ENCODE data around the gene LEMD2. TPM values are rescaled to one million over a fixed set of nuclear protein-coding genes. Genes with fewer than 3 reads are reported as not detected.

LEMD2 gene
- total and polyA plus RNA-seq, 11 donors, result 21.2 to 51.3 (median 25.9) TPM

DNA sequence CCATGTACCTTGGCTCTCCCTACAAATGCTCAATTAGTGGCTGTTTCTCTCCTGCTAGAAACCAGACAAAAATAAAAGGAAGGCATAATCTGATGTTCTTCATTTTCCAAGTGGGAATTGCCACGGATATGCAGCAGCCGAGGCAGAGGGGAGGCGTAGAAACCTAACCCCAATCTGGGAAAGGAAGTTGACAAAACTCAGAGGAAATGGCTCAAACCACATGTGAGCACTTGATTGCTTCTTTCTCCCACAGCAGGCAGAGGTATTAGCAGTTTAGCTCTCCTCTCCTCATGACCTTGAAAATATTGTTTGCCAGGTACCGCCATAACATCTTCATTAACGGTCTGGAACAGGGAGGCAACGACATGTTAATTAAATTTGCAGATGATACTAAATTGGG lies 18.7 kb upstream of the LEMD2 start:
- ATAC-seq (no peak), DNase-seq (peak in 1 of 5 donors; percentile 2)
- H3K4me3 ChIP-seq, result no peak overlapping the region
- H3K27ac ChIP-seq, result no peak overlapping the region
- no peaks in the 10 kb centered on the region for H3K36me3 ChIP-seq
- peaks cover 0 to 18% (median 13%) of the 10 kb centered on the region in 12 donors for H3K4me1 ChIP-seq
- intact Hi-C loops (cut with DNase I), result no loop called here
- TF ChIP-seq, protein P1, sequence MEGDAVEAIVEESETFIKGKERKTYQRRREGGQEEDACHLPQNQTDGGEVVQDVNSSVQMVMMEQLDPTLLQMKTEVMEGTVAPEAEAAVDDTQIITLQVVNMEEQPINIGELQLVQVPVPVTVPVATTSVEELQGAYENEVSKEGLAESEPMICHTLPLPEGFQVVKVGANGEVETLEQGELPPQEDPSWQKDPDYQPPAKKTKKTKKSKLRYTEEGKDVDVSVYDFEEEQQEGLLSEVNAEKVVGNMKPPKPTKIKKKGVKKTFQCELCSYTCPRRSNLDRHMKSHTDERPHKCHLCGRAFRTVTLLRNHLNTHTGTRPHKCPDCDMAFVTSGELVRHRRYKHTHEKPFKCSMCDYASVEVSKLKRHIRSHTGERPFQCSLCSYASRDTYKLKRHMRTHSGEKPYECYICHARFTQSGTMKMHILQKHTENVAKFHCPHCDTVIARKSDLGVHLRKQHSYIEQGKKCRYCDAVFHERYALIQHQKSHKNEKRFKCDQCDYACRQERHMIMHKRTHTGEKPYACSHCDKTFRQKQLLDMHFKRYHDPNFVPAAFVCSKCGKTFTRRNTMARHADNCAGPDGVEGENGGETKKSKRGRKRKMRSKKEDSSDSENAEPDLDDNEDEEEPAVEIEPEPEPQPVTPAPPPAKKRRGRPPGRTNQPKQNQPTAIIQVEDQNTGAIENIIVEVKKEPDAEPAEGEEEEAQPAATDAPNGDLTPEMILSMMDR (IDR thresholded peaks at IDR 0.05), result no peak
- no peak for TF ChIP-seq POLR2A (IDR thresholded peaks at IDR 0.05)
- WGBS, 4 donors, result 44 to 56% (median 49%) methylated on average over 6 of the region's 6 CpGs
- H3K27me3 ChIP-seq, result peaks cover 0 to 40% (median 6%) of the 10 kb centered on the region in 9 donors
- H3K9me3 ChIP-seq, result no peaks in the 10 kb centered on the region

DNA sequence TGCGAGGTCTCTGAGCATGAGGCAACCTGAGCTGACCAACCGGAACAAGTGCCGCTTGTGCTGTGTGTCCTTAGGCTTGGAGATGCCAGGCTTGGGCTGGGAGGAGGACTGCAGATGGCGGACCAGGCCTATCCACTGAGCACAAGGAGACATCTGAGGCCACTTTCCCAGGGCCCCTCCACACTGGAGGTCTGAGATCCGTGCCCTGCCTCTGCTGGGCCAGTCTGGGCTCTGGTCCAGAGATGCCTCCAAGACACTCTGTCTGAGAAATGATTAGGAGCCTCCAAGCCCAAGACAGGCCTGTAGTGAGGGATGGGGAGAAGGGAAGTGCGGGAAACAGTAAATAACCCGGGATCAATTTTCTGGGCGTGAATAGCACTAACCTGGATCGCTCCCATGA lies 17.9 kb upstream of the LEMD2 start:
- intact Hi-C loops (cut with DNase I), result no loop called here
- Histone ChIP-seq H3K27ac (no peak overlapping the region), H3K9me3 (no peaks in the 10 kb centered on the region), H3K27me3 (peaks cover 0 to 47% (median 6%) of the 10 kb centered on the region in 9 donors), H3K4me3 (no peak overlapping the region), H3K36me3 (no peaks in the 10 kb centered on the region), H3K4me1 (peaks cover 0 to 18% (median 13%) of the 10 kb centered on the region in 12 donors)
- 81 to 87% (median 85%) methylated on average over 9 of the region's 9 CpGs for WGBS, 4 donors
- TF ChIP-seq POLR2A (IDR thresholded peaks at IDR 0.05), result no peak
- TF ChIP-seq, protein P1 (IDR thresholded peaks at IDR 0.05), result no peak
- DNase-seq, result peak in 1 of 5 donors; percentile 11
- ATAC-seq, result no peak

DNA sequence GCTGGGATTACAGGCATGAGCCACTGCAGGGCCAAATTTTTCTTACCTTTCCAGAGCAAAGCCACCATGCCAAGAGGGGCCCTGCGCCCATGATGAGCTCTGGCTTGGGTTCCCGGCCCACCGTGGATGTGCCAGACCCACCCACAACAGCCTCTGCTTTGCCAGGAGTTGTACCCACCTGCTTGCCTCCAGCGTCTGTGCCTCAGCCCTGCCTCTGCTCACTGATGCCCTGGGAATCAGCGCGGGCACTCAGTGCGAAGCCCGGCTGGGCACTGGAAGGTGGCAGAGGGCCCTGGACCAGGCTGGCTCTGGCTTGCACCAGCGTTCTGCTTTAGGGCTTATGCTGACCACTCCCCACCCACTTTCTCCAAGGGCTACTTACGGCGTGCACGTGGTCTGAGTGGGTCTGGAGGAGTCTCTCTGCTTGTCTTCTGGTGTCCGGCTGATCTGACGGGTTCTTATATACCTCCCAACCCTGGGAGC lies 14.7 kb upstream of the LEMD2 start, which contains the start of gene MLN:
MLN (minus strand) TSS at position 433 of the 483 bp plus-strand sequence. CDS start 2,840 bp downstream, outside the sequence.
- ATAC-seq (no peak), DNase-seq (peak in 1 of 5 donors; percentile 51)
- WGBS, 4 donors, result 87 to 90% (median 88%) methylated on average over 8 to 14 of the region's 14 CpGs
- peaks cover 0 to 16% (median 9%) of the 10 kb centered on the region in 12 donors for H3K4me1 ChIP-seq
- peaks cover 0 to 38% (median 6%) of the 10 kb centered on the region in 9 donors for H3K27me3 ChIP-seq
- H3K9me3 ChIP-seq, result no peaks in the 10 kb centered on the region
- TF ChIP-seq POLR2A (IDR thresholded peaks at IDR 0.05), result no peak
- TF ChIP-seq, protein P1 (IDR thresholded peaks at IDR 0.05), result no peak
- no peak within 1 kb of the TSS for H3K27ac ChIP-seq
- no peaks in the 10 kb centered on the region for H3K36me3 ChIP-seq
- intact Hi-C loops (cut with DNase I), result no loop called here
- H3K4me3 ChIP-seq, result no peak within 1 kb of the TSS

DNA sequence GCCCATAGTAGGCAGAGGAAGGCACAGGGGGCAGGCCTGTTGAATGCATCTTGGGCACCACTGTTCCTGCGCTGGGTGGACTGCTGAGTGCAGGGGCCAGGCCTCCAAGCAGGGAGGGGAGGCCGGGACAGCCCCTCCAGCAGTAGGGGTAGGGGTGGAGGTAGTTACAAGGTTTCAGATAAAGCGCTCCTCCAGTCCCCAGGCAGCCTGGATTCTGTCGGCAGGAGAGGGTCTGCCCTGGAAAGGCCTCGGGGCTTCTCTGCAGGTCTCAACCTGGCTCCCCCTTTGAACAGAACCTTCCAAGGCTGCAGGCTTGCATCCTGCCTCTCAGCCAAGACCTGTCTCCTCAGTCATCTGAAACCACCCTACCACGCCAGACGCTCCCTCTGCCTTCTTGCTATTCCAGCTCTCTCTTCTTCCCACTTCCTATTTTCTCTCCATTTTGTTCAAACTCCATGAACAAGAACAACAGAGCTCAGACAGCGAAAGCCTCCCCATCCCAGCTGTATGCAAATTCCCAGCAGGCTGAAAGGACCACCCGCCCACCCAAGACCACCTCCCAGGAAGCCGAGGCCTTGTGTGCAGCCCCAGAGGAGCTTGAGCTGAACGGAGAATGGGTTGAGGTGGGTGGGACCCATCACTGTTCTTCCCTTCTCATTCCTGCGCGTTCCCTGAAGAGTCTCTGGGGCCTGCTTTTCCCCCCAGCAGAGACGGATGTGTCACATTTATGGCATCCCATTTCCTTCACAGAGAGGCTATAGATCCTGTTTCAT lies 13.4 kb upstream of the LEMD2 start:
- H3K27me3 ChIP-seq, result peaks cover 0 to 40% (median 2%) of the 10 kb centered on the region in 9 donors

More for the DNA sequence above, 13.4 kb upstream of the LEMD2 start:
- Histone ChIP-seq H3K4me3 (no peak overlapping the region), H3K9me3 (no peaks in the 10 kb centered on the region), H3K27ac (no peak overlapping the region), H3K4me1 (peaks cover 0 to 4% (median 0%) of the 10 kb centered on the region in 12 donors), H3K36me3 (no peaks in the 10 kb centered on the region)
- peak in 1 of 5 donors; percentile 20 for DNase-seq
- TF ChIP-seq, protein P1 (IDR thresholded peaks at IDR 0.05), result no peak
- TF ChIP-seq POLR2A (IDR thresholded peaks at IDR 0.05), result no peak
- no peak for ATAC-seq
- intact Hi-C loops (cut with DNase I), result no loop called here
- 61 to 72% (median 69%) methylated on average over 11 to 14 of the region's 14 CpGs for WGBS, 4 donors

All from heart left ventricle (tissue), 16 donors.